Stimulated activated CD8-positive, alpha-beta memory T cell treated with anti-CD3 and anti-CD28 coated beads, Interleukin-2, amount 100 ng/mL, for 48 hours (primary cell): ENCODE measurements around the gene TAB2.
"Not testable (repeated sequence)": the region's sequence is repeated elsewhere in the genome, so short reads cannot be mapped to it uniquely, and the experiment has no call there.

Experiments
- DNase-seq, 2 donors: peaks; one replicate each; pipeline ENCODE4 v3.0.0-alpha.2; 2020; ENCODE audit warnings: low read depth in 2 of 2

TAB2 gene

GRCh38 chr6:149459761-149460160 is 142.2 kb downstream of the TAB2 start:
- no peak for DNase-seq

GRCh38 chr6:149460249-149460648 is 142.7 kb downstream of the TAB2 start:
- DNase-seq: not testable (repeated sequence)
